Activated naive CD8-positive, alpha-beta T cell treated with anti-CD3 and anti-CD28 coated beads, Interleukin-2, amount 50 U/mL, for 24 hours (primary cell): ENCODE data around the gene CXorf49B.
"Not testable (repeated sequence)": the region's sequence is repeated elsewhere in the genome, so short reads cannot be mapped to it uniquely, and the experiment has no call there.

ENCODE experiments used
- ATAC-seq: fragments of 150-1000 bp; cut with Tn5 transposase; one replicate; pipeline ENCODE4 v1.10.0; 2021
- DNase-seq: peaks from one replicate; pipeline ENCODE4 v3.0.0; 2021
- H3K27ac Mint-ChIP-seq: one replicate; pipeline ENCODE4 v1.8.0; 2021; ENCODE audit warnings: mild to moderate bottlenecking, mixed read lengths
- H3K27me3 Mint-ChIP-seq: one replicate; pipeline ENCODE4 v1.8.0; 2021; ENCODE audit warnings: mixed read lengths
- H3K36me3 Mint-ChIP-seq: one replicate; pipeline ENCODE4 v1.8.0; 2021; ENCODE audit warnings: low read depth, mixed read lengths
- H3K4me1 Mint-ChIP-seq: one replicate; pipeline ENCODE4 v1.8.0; 2021; ENCODE audit warnings: mixed read lengths
- H3K4me3 Mint-ChIP-seq: one replicate; pipeline ENCODE4 v1.8.0; 2021; ENCODE audit warnings: mild to moderate bottlenecking, moderate library complexity, mixed read lengths
- H3K9me3 Mint-ChIP-seq: one replicate; pipeline ENCODE4 v1.8.0; 2021; ENCODE audit warnings: mixed read lengths

Gene CXorf49B

DNA sequence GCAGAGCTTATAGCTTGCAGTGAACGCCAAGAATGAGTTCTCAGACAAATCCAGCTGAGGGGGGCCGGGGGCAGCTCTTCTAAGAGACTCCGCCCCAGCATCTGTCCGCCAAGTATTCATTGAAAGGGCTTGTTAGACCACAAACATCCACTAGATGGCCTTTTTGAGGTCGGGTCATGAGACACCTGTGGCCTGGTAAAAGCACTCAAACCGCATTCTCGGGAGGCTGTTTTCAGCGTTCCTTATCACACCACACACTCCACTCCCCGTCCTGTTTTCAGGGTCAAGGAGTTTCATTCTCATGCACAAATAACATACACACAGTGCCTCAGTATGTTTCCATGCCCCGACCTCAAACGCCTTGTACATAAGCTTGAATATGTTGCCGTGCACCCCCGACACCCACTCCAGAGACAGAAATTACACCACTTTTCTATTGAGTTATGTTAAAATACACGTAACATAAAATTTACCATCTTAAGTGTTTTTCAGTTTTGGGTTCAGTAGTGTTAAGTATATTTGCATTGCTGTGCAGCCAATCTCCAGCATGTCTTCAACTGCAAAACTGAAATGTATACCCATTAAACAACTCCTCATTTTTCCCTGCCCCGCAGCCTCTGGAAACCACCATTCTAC is 21.3 kb downstream of the CXorf49B start:
- not testable (repeated sequence) for DNase-seq, H3K4me1 Mint-ChIP-seq, H3K36me3 Mint-ChIP-seq, H3K4me3 Mint-ChIP-seq, H3K27ac Mint-ChIP-seq, H3K27me3 Mint-ChIP-seq, H3K9me3 Mint-ChIP-seq
- peak; percentile 43 for ATAC-seq

DNA sequence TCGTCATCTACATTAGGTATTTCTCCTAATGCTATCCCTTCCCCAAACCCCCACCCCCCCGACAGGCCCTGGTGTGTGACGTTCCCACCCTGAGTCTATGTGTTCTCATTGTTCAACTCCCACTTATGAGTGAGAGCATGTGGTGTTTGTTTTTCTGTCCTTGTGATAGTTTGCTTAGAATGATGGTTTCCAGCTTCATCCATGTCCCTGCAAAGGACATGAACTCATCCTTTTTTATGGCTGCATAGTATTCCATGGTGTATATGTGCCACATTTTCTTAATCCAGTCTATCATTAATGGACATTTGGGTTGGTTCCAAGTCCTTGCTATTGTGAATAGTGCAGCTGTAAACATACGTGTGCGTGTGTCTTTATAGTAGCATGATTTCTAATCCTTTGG is 43.3 kb downstream of the CXorf49B start:
- H3K4me3 Mint-ChIP-seq, ATAC-seq, DNase-seq, H3K36me3 Mint-ChIP-seq, H3K27ac Mint-ChIP-seq, H3K9me3 Mint-ChIP-seq, H3K27me3 Mint-ChIP-seq, H3K4me1 Mint-ChIP-seq: not testable (repeated sequence)

DNA sequence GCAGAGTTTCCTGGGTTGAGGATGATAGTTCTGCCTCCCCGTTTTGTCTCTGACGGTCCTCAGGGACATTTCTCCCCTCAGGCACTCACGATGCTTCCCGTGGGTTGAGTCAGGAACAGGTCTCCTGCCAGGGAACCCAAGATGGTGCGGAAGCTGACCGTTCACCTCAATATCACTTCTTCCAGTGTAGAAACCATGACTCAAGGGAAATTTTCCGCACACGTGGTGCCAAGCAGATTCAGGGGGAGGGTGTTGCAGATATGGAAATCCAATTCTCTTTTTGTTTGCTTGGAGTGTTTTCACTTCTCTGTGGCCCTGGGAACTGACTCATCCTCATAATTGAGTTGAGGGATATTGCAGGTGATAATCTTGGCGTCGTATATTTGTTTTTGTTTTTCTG is 46.7 kb downstream of the CXorf49B start:
- no peak for DNase-seq
- H3K4me1 Mint-ChIP-seq = no peaks in the 10 kb centered on the region
- no peak overlapping the region for H3K4me3 Mint-ChIP-seq
- H3K27ac Mint-ChIP-seq = no peak overlapping the region
- H3K36me3 Mint-ChIP-seq = no peaks in the 10 kb centered on the region
- no peaks in the 10 kb centered on the region for H3K27me3 Mint-ChIP-seq
- no peaks in the 10 kb centered on the region for H3K9me3 Mint-ChIP-seq
- ATAC-seq = no peak

DNA sequence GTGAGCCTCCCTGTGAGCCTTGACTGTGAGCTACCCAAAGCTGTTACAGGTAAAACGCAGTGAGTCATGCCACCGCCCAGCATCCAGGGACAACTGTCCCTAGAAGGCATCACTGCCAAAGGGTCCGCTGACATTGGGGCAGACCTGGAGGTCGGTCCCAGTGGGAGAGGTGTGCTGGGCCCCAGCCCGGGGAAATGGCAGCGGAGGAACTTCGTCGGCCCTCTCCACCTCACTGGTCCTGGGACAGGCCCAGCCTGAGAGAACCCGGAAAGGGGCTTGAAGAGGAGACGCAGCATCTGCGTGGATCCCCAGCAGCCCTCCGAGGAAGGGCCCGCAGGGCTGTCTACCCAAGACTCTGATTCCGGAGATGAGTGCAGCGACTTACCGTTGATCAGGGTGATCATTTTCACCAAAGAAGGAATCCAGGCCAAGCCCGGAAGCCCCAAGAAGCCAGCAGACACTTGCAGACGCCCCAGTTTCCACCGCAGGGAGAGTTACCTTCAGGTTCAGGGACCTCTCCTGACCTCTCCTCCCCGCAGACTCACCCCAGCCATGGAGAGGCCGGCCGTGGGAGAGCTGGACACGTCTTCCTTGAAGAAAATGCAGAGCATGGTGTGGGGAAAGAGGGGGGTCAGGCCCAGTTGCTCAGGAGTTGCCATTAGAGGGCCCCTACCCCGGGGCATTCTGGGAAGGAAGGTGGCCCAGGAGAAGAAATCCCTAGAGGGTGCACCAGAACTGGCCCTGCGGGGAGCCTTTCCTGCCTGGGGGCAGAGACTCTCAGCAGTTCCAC is 51.2 kb downstream of the CXorf49B start:
- DNase-seq (no peak), ATAC-seq (no peak)
- no peak overlapping the region for H3K4me3 Mint-ChIP-seq
- peaks cover 3% of the 10 kb centered on the region for H3K9me3 Mint-ChIP-seq
- no peaks in the 10 kb centered on the region for H3K27me3 Mint-ChIP-seq
- H3K4me1 Mint-ChIP-seq = no peaks in the 10 kb centered on the region
- no peaks in the 10 kb centered on the region for H3K36me3 Mint-ChIP-seq
- no peak overlapping the region for H3K27ac Mint-ChIP-seq

DNA sequence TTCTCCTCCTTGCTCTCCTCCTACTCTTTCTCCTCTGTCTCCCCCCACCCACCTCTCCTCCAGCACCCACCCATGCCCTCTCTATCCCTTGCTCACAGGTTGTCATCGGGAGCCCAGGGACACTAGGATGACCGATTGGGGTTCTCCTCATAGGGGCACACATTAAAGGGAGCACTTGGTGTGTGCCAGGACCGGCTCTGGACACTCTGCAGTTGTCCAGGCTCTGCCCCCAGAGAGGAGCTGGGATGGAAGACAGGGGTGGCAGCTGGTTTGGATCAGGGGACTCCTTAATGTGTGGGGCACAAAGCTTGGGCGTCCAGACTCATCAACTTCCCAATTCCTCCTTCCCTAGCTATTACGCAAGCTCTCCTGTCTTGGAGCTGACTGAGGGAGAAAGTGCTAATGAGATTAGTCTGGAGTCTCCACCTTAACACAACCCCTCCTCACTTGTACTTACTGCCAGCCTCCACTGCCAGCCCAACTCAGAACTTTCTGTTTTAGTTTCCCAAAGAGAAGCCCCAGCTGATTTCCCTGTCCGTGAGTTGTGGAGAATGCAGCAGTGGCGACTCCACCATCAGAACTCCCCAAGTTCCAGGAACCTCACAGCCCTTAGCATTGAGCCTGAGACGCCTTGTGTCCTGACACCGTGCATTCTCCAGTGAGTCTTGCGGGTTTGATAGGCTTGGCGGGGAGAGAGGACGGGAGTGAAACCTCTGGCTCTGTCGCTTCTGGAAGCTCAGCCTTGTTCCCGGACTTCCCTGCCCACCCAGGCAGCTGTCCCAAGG is 52.2 kb downstream of the CXorf49B start:
- peaks cover 5% of the 10 kb centered on the region for H3K9me3 Mint-ChIP-seq
- no peaks in the 10 kb centered on the region for H3K4me1 Mint-ChIP-seq
- H3K27ac Mint-ChIP-seq = no peak overlapping the region
- DNase-seq (no peak), ATAC-seq (no peak)
- no peaks in the 10 kb centered on the region for H3K36me3 Mint-ChIP-seq
- no peak overlapping the region for H3K4me3 Mint-ChIP-seq
- no peaks in the 10 kb centered on the region for H3K27me3 Mint-ChIP-seq

DNA sequence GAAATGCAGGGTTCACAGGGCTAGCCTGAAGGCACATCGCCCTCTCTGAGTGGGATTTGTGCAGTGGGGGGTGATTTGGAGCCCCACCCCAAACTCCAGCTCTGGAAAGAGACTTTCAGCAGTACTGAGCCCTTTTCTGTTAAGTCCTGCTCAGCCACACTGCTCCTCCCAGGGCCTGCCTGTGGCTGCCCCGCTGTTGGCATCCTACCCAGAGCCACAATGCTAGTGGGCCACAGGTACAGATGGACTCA is 52.7 kb downstream of the CXorf49B start:
- Mint-ChIP-seq H3K27me3 (no peaks in the 10 kb centered on the region), H3K4me1 (no peaks in the 10 kb centered on the region), H3K4me3 (no peak overlapping the region), H3K36me3 (no peaks in the 10 kb centered on the region), H3K27ac (no peak overlapping the region), H3K9me3 (peaks cover 5% of the 10 kb centered on the region)
- DNase-seq (no peak), ATAC-seq (no peak)
